Measurements from ENCODE around the gene ARRDC1.

DNA sequence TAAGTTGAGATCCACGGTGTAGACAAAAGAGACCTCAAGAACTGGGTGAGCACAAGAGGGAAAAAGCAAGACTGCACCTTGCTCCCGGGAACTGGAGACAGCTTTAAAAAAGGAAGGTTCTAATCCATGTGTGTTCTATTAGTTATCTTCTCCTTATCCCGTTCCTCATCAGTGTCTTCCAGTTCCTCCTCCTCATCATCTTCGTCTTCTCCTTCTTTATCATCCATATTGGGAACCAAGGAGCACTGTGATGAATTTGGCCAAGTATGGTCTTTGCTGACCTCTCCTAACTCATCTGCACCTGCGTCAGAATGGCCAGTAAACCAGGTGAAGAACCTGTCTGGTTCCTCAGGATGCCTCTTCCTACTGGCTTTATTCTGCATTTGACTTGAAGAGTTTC lies 35.4 kb downstream of the ARRDC1 start:
- TF ChIP-seq CTCF (IDR thresholded peaks at IDR 0.05) (no peak), POLR2AphosphoS5 (IDR thresholded peaks at IDR 0.05; ENCODE audit: insufficient read depth in 1 of 2, low read depth in 1 of 2) (no peak), POLR2A (IDR thresholded peaks at IDR 0.05) (no peak)
